CD4-positive, alpha-beta T cell treated with Interferon gamma for 1 hour (primary cell): ENCODE data around the gene DKKL1.

Experiments used
- DNase-seq: peaks from one replicate; pipeline ENCODE4 v3.0.0-alpha.2; 2020

Gene DKKL1

DNA sequence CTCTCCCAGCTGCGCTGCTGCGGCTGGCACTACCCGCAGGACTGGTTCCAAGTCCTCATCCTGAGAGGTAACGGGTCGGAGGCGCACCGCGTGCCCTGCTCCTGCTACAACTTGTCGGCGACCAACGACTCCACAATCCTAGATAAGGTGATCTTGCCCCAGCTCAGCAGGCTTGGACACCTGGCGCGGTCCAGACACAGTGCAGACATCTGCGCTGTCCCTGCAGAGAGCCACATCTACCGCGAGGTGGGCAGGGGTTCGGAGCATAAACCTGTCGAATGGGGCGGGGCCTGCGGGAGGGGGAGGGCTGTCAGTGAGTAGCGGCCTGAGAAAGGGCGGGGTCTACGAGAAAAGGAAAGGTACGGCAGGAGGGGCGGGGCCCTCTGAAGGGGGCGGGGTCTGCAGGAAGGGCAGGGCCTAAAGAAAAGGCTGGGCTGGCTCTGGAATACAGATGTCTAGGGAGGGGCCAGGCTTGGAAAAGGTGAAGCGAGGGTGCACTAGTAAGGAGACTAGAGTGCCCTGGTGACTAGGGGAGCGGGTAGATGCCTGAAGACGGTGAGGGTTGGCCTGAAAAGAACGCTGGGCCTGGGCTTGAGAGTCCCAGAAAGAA is 24.9 kb upstream of the DKKL1 start:
- peak; percentile 29 for DNase-seq

DNA sequence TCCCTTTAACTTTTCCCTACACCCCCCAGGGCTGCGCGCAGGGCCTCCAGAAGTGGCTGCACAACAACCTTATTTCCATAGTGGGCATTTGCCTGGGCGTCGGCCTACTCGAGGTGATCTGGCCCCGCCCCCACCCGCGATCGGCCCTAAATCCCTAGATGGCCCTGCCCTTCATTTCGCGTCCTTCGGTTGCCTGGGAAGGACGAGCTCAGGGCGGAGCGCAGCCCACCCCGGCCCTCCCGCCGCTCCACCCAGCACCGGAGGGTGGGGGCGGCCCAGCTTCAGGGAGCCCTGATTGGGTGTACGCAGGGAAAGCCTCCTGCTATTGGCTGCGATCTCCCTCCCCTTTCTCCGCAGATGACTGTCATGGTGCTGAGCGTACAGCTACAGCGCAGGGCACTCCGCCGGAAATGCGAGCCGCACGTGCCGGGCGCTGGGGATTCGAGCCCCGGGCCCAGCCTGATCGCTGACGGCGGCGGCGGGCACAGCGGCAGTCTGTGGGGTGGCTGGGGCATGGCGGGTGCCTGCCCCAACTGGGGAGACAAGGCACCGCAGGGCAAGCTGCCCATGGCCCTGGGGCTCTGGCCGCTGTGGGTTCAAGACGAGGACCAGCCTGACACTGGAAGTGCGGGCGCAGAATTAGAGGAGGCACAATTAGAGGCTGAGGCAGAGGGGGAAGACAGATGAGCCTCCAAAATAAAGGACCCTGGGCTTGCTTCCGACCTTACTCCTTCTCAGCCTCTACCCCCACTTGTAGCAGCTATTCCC is 24.2 kb upstream of the DKKL1 start:
- DNase-seq, result no peak

DNA sequence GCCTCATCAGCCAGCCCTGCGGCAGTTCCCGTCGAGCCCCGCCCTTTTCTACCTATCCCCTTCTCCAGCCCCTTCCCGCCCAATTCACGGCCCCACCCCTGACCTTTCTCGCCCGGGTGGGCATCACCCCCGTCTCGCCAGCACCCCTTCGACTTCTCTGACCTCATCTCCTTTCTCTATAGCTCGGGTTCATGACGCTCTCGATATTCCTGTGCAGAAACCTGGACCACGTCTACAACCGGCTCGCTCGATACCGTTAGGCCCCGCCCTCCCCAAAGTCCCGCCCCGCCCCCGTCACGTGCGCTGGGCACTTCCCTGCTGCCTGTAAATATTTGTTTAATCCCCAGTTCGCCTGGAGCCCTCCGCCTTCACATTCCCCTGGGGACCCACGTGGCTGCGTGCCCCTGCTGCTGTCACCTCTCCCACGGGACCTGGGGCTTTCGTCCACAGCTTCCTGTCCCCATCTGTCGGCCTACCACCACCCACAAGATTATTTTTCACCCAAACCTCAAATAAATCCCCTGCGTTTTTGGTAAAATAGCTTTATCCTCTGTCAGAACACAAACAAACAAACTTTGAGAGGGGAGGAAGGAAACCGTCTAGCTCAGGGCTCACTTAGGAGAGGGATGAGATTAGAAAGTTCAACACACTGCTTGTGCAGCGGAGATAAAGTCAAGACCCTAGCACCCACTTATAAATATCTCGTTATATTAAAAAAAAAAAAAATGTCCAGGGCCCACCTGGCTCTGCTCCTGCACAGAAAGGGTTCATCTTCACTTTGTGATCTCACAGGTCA is 23.4 kb upstream of the DKKL1 start:
- DNase-seq, result peak; percentile 91

DNA sequence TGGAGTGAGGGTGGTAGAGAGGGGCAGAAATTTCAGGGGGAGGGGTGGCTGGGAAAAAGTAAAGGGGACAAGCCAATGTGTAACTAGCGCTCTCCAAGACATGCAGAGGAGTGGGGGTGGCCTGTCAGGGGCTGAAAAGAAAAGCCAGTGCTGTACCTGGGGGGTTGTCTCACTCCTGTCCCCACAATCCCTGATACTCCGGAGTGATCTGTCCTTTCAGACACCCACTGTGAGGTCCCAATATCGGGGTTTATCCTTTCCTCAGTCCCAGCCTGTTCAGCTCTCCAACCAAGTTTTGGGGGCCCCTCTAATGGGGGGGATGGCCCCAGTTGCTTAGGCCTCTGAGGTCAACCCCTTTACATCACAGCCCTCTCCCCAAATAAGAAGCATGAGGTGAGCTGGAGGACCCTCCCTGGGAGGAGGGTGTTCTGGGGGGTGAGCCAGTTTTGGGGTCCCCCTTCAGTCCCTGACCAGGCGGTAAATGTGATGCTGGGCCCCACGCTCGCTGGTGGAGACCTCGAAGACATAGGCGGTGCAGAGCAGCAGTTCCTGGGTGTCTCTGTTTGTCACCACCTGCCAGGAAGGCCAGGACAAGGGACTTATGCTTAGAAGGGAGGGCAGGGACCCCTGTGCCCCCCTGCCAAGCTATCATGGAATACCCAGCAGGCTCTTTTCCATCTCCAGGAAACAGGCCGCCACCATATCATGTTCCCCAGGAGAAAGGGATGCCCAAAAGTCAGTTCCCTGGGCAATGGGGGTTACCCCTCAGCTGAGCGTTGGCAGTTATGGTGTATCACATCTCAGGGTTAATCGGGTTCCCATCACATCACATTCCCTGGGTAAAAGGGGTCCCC is 22.6 kb upstream of the DKKL1 start:
- DNase-seq, result no peak

DNA sequence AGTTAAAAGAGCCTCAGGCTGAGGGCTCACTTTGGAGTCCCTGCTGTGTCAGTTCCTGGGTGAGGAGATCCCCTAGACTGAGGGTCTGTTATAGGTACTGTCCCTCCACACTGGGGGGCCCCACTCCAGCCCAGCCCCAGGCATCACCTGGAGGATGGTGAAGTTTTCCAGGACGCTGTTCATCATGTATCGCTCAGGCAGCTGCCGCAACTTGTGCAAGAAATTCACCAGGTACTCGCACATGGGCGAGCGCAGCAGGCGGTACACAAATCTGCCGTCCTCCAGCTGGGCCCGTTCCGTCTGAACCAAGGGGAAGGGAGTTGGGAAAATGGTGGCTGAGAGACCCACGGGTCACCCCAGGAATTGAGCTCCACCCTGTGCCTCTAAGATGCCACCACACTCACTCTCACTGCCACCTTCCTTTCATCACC is 21.4 kb upstream of the DKKL1 start:
- DNase-seq, result no peak

DNA sequence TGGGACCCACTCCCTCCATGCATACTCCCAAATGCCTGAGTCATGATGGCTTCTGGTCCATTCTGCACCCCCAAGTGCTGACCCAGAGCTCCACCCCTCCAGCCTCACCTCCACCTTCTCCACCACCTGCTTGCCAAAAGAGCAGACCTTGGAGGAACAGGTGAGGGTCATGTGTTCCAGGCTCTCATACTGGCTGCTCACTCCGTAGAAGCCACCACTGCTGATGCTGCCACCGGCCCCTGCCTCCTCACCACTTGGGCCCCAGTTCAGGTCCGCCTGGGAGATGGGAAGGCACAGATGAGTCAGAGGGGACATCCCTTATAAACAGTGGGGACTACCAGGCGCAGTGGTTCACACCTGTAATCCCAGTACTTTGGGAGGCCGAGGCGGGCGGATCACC is 20.6 kb upstream of the DKKL1 start:
- DNase-seq, result no peak

DNA sequence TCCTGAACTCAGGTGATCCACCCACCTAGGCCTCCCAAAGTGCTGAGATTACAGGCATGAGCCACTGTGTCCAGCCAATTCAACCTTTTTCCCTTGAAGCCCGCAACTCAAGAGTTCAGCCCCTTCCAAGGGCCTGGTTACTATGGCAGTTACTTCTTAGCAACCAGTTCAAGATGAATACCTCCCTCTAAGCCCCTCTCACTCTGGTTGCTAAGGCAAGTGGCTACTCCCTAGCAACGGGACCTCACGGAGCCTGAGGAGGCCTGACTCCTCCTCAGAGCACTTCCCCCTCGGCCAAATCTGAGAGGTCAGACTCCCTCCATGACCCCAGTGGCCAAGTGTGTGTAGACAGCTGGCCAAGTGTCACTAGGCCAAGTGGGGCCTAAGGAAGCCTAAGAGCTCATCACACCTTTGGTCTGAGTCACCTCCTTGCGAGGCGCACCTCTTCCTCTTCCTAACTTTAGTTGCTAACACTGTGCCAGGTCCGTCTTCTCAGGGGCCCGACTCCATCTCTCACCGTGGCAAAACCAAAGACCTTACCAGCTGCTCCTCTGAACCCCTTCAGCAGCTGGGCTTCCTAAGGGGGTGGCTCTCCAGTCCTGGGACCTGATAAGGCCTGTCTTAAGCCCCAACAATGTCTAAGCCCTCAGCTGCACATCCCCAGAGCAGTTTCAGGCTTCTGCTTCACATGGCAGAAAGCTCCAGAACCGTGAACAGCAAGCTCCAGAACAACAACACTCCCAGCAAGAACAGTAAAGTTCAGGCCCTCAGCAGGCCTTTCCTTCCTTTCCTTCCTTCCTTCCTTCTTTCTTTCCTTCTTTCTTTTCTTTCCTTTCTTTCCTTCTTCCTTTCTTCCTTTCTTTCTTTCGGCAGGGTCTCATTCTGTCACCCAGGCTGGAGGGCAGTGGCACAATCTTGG is 18.9 kb upstream of the DKKL1 start:
- no peak for DNase-seq

DNA sequence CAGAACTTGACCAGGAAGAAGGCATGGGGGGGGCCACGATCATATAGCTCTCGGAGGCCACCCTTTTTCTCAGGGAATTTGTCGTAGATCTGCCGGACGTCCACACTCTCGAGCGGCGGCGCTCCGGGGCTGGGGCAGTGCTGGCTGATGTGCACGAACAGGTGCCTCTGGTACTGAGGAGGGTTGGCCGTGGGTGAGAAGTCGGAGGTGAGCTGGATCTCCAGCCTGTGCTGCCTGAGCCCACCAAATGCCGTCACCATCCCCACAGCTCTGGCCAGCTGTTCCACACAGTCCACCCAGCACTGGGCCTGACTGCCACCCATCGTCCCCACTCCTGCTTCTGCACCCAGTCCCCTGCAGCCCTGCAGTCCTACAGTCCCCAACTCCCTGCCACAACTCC is 16.5 kb upstream of the DKKL1 start:
- DNase-seq, result no peak

DNA sequence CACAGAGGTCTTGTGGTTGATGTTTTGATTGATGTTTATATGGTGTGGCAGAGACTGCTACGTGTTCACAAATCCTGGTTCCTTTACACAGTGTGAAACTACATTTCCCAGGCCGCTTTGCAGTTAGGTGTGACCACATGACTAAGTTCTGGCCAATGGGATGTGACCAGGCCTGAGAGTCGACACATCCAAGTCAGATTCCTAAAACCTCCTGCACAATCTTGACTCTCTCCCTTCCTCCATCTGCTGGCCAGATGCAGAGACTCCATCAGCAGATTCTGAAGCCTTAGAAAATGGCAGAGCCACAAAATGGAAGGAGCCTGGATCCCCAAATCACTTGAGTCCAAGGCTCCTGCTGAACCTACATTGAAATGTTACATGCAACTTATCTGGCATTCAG is 15.8 kb upstream of the DKKL1 start:
- no peak for DNase-seq

DNA sequence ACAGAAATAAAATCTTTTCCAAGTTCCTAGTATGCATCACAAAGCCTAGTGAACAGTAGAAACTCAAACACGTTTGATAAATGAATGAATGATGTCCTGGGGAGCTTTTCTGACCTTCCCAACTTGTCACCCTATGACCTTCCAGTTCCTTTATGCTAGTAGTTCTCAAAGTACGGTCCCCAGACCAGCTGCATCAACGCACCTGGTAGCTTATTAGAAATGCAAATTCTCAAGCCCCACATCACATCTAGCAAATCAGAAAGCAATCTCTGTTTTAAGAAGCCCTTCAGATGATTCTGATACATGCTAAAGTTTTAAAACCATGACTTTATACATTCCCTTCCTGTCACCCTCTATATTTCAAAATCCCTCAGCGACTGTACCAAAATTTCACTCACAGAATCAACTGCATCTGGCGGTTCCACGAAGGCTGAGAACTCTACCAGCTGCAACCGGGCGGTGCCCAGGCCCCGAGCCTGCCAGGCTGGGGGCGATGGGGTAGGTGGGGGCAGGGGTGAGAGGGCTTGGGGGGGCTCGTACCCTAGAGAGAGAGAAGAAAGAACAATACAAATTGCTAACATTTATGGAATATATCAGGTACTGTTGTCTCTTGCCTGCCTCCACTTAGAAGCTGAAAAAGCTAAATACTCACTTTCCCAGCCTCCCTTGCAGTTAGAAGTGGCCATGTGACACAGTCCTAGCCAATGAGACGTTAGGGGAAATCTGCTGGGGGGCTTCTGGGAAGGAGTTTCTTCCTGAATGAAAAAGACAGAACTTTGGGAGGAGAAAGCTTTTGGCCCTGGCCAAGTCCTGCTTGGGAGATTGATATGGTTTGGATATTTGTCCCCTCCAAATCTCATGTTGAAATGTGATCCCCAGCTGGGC is 15.1 kb upstream of the DKKL1 start:
- no peak for DNase-seq

DNA sequence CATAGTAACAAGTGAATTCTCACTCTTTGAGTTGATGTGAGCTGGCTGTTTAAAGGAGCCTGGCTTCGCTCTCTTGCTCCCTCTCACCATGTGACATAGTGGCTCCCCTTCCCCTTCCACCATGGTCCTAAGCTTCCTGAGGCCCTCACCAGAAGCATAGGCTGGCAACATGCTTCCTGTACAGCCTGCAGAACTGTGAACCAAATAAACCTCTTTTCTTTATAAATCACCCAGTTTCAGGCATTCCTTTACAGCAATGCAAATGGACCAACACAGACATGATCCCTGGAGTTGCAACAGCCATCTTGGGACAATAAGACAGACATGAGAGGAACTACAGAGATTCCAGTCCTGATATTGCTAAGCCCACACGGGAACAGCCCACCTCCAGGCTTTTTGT is 14.1 kb upstream of the DKKL1 start:
- no peak for DNase-seq

DNA sequence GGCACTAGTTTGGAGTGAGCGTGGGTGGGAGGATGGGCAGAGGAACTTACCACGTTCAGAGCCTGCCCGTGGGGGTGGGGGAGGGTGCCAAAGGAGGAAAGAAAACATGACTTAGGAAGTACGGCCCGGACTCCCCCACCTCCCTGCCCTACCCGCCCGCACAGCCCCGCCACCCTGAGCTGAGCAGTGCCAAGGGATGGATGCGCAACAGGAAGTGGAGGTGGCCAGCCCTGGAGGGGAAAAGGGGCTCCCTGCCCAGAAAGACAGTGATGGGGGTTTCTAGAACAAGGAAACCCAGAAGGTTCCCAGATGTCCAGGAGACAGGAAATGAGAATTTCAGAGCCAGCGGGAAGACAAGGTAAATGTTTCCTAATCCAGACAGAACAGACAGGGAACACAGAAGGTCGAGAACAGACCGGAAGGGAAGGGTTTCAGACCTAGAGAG is 7.7 kb upstream of the DKKL1 start:
- DNase-seq, result no peak

DNA sequence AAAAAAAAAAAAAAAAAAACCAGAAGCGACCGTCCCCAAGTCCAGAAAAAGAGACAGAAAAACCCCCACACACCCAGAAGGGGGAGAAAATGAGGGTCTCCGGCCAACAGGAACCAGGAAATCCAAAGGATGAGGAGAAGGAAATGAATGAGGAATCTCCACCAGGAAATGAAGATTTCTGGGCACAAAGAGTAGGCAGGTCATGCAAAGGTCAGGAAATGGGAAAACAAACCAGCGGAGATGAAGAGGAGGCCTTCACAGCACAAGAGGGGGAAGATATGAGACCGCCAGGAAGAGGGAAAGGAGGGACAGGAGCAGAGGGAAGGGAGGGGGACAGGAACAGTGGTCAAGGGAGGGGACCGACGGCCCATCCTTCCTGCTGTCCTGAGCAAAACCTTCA is 7.3 kb upstream of the DKKL1 start:
- DNase-seq, result no peak

DNA sequence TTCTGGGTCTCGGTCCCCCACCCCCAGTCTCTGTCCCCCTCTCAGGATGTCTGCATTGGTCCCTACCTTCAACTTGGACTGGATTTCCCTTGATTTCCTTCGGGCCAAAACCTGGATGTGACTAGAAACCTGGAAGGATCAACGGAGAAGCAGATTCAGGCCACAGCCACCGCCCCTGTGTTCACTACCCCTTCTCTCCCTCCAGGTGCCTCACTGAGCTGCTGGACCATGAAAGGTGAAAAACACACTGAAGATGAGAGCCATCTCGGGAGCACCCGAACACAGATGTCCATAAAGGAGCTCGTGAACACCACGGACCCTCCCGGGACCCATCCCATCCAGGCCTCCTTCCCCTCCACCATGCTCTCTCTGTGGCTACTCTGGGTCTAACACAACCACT is 6.5 kb upstream of the DKKL1 start:
- no peak for DNase-seq

DNA sequence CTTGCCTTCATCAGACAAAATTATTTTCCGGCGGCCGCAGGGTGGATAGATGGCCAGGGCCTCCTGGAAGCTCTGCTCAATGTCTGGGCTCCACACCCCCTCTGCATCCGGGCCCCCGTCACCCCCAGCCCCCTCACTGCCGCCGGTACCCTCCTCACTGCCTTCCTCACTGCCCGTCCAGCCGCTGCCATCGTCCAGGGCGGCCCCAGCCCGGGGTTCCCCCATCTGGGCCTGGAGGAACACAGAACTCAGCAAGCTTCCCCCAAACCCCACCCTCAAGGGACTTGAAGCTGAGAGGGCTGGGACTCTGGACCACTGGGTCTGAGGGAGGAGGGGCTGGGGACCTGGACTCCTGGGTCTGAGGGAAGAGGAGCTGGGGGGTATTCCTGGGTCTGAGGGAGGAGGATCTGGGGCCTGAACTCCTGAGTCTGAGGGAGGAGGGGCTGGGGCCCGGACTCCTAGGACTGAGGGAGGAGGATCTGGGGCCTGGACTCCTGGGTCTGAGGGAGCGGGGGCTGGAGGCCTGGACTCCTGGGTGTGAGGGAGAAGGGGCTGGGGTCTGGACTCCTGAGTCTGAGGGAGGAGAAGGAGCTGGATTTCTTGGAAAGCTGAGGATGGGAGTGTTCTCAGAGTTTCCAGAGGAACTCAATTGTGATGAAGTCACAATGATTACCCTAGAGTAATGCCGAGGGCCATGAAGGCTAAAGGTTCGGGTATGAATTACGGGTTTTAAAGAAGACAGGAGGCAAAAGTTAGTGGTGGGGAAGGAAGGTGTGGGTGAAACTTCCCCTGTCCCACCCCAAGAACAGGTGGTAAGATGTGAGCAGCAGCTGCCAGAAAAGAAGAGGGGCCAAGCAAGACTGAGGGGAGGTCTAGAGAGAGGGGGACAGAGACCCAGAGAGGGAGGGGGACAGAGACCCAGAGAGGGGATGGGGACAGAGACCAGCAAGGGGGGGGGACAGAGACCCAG is 3.5 kb upstream of the DKKL1 start:
- no peak for DNase-seq

DNA sequence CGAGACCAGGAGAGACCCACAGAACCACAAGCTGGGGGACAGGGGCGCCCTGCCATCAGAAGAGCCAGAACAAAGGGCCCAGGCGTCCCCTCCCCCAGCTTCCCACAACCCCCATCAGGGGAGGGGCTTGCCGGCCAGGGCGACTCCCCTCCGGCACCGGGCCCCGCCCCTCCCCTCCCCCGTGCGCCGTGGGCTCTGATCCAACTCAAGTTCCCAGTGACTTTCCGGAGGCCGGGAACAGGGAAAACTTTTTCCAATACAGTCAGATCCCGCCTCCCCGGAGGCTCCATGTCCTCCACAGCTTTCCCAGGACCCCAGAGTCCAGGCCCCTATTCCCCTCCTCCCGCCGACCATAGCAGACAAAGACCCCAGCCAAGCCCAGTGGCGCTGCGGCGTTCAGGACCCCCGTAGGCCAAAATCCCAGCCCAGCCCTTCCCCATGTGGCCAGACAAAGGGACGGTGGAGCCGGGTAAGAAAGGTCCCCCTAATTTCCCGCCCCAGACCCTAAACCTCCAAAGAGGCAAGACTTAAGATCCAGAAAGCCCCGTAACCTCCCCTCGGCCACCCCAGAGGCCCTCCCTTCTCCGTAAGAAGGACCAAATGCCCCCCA is 2.1 kb upstream of the DKKL1 start:
- DNase-seq, result peak; percentile 40

DNA sequence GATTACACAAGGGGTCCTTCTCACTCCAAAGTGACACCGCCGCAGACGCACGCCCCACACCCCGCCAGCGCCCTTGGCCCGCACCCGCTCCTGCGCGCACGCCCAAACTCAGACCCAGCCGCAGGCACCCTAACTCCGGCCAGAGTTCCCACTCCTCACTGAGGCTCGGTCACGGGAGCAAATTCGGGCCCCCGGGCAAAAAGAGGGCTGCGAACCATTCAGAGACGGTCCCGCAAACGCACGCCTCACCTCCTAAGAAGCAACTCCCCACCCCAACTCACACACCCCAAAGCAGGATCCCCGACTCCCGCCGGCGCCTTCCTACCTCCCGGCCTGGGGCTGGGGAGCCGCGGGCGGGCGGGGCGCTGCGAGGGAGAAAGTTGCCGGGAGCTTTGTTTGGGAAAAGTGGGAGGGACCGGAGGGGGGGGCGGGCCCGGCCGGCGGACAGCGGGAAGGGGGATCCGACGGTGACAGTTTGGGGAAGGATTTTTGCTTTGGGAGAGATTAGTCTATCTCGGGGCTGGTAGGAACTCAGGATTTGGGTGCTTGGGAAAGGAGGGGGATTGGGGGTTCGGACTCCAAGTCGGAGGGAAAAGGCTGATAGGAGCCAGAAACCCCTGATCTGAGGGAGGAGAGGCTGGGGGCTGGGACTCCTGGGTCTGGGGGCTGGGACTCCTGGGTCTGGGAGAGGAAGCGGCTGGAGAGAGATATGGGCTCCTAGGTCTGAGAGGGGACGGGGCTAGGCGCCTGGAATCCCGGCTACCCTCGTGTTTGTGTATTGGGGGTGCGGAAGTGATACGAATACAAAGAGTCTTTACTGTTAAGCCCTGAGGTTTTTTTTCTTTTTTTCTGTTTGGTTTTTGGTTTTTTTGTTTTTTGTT is 1.4 kb upstream of the DKKL1 start, which contains the start of gene TEAD2:
TSS of gene TEAD2 (minus strand) at position 369 of the 881 bp plus-strand sequence. CDS start 2,341 bp downstream, outside the sequence.
- no peak for DNase-seq

DNA sequence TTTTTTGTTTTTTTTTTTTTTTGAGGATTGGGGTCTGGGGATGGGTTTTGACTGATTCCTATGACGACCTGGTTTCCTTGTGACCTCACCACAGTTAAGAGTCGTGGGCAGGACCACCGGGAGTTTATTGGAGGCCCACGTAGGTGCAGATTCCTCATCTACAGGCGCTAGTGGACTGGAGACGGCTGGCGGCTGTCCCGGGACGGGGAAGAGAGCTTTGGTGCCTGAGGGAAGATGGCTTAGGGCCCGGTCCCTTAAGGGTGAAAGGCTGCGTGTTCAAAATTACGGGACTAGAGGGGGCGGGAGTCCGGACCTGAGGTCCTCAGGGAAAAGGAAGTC is 779 bp upstream of the DKKL1 start:
- no peak for DNase-seq
